Measurements from ENCODE around the gene ARHGAP1. TPM values are rescaled to one million over a fixed set of nuclear protein-coding genes. Genes with fewer than 3 reads are reported as not detected.
A peak's percentile ranks its signal among the peaks of the same experiment; 100 is the strongest.

The ARHGAP1 gene
- total and polyA plus RNA-seq, 2 of the 13 experiments (the other 11 are each of a cell fraction or from before 2014, with no cell fraction given) = 18.6 to 30.3 TPM

DNA sequence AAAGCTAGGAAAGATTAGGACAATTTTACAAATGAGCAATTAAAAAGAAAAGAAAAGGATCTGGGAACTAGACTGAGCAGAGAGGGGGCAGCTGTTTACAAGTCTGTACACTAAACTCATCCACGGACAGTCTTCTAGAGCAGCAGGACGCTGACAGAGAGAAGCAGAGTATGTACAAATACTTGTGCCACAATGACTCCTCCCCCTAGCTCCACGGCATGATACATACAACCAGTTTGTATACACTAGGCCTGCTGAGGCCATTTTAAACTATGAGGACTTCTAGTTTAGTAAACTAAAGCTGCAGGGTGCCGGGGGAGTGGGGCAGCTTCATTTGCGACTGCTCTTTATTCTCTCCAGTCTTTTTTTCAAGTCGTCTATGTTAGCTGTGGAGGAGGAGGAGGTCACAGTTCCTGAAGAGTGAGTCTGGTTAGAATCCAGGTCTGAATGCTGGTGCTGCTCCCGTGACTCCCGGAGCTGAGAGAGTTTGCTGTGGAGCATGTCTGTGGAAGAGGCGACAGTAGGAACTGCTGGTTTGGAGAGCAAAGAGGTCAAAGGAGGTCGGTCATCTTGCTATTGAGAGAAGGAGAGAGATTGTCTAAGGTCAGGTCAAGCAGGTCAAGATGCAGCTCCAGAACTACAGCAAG is 43.4 kb upstream of the ARHGAP1 start (continued):
- peak; percentile 31 for TF ChIP-seq RBFOX2 (IDR thresholded peaks at IDR 0.05; ENCODE audit: low read depth, low read length)
- 0 out of 2 replicates have a peak, but pooled peaks have one; percentile 5 for TF ChIP-seq MIXL1 (CRISPR knock-in tag; IDR thresholded peaks at IDR 0.05)
- peak; percentile 18; the same call in 1 of the 2 replicates for TF ChIP-seq FOXA3 (CRISPR knock-in tag; IDR thresholded peaks at IDR 0.05)
- no peak for TF ChIP-seq ZNF616 (CRISPR knock-in tag; IDR thresholded peaks at IDR 0.05; ENCODE audit: low read depth)
- TF ChIP-seq SIX1 (CRISPR knock-in tag; IDR thresholded peaks at IDR 0.05; ENCODE audit: borderline replicate concordance) = no peak
- no peak for TF ChIP-seq ZSCAN5A (CRISPR knock-in tag; IDR thresholded peaks at IDR 0.05; ENCODE audit: borderline replicate concordance)
- TF ChIP-seq ZNF530 (CRISPR knock-in tag; IDR thresholded peaks at IDR 0.05; ENCODE audit: low read depth) = no peak
- peak; percentile 61 for TF ChIP-seq U2AF1 (optimal IDR thresholded peaks at IDR 0.05; ENCODE audit: low read depth, low read length)

- BruUV-seq (replicated peaks) = no TSS peak
- 100% methylated on average over 2 of the region's 2 CpGs for WGBS (ENCODE audit: low lambda C conversion rate)
- in situ Hi-C loops (cut with HindIII; ENCODE audit: extremely low pct_ligation_motif_present, low pct_unique_long_range_greater_than_20kb) = no loop called here
- Histone ChIP-seq H3K9me3 (ENCODE audit: low read length) (no peaks in the 10 kb centered on the region), H2AFZ (ENCODE audit: low read length) (no peak overlapping the region), H4K20me1 (ENCODE audit: insufficient read depth, low read length) (peaks cover 23% of the 10 kb centered on the region), H3K36me3 (replicated peaks in 1 of 2; ENCODE audit: control insufficient read depth in 1 of 2, insufficient read depth in 2 of 2, low read length in 2 of 2) (peaks cover 31 to 57% of the 10 kb centered on the region in 2 experiments), H3K9ac (ENCODE audit: insufficient read depth, low read depth, low read length) (no peak overlapping the region), H3K4me2 (ENCODE audit: low read depth, low read length) (no peak overlapping the region), H3K4me1 (ENCODE audit: insufficient read depth, low read length) (no peaks in the 10 kb centered on the region), H3K27me3 (ENCODE audit: control insufficient read depth in 1 of 2, insufficient read depth in 2 of 2, low read length in 2 of 2) (no peaks in the 10 kb centered on the region), H3K4me3 (replicated peaks in 1 of 3; ENCODE audit: insufficient read depth in 1 of 3, low read depth in 2 of 3, low read length in 3 of 3) (no peak overlapping the region), H3K79me2 (ENCODE audit: insufficient read depth, low read length) (peaks cover 3% of the 10 kb centered on the region), H3K27ac (ENCODE audit: extremely low read length, insufficient read depth, low read length) (no peak overlapping the region)
- DNase-seq (ENCODE audit: low spot score) = no peak
- ChIA-PET POLR2A (interaction anchor here (1.4 to 4.8 kb wide), 8 partner anchors 8 to 68 kb away, joined by 3 to 38 read pairs (median 8); partner anchors contain the start of genes ARHGAP1, F2 and ZNF408), CTCF (ENCODE audit: low intra/inter-chr PET ratio, low total read pairs) (no interaction called here)
- intact Hi-C loops (cut with micrococcal nuclease; ENCODE audit: unreplicated experiment) = no loop called here
- ATAC-seq = no peak
- FAIRE-seq = no peak
- TF ChIP-seq ZNF724P (CRISPR knock-in tag; IDR thresholded peaks at IDR 0.05; ENCODE audit: borderline replicate concordance) (no peak), ATF5 (CRISPR knock-in tag; IDR thresholded peaks at IDR 0.05; ENCODE audit: low read depth) (no peak), FOXM1 (CRISPR knock-in tag; IDR thresholded peaks at IDR 0.05) (no peak), ZNF720 (CRISPR knock-in tag; IDR thresholded peaks at IDR 0.05) (no peak), SNRNP70 (IDR thresholded peaks at IDR 0.05; ENCODE audit: low read depth, low read length) (no peak), ZC3H13 (CRISPR knock-in tag; IDR thresholded peaks at IDR 0.05) (peak; percentile 66; the same call in 1 of the 2 replicates), RBM22 (optimal IDR thresholded peaks at IDR 0.05; ENCODE audit: low read length) (peak; percentile 96)
- TF ChIP-seq, protein P1, sequence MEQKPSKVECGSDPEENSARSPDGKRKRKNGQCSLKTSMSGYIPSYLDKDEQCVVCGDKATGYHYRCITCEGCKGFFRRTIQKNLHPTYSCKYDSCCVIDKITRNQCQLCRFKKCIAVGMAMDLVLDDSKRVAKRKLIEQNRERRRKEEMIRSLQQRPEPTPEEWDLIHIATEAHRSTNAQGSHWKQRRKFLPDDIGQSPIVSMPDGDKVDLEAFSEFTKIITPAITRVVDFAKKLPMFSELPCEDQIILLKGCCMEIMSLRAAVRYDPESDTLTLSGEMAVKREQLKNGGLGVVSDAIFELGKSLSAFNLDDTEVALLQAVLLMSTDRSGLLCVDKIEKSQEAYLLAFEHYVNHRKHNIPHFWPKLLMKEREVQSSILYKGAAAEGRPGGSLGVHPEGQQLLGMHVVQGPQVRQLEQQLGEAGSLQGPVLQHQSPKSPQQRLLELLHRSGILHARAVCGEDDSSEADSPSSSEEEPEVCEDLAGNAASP (CRISPR knock-in tag; IDR thresholded peaks at IDR 0.05; ENCODE audit: borderline replicate concordance) = no peak
- TF ChIP-seq, protein P2, sequence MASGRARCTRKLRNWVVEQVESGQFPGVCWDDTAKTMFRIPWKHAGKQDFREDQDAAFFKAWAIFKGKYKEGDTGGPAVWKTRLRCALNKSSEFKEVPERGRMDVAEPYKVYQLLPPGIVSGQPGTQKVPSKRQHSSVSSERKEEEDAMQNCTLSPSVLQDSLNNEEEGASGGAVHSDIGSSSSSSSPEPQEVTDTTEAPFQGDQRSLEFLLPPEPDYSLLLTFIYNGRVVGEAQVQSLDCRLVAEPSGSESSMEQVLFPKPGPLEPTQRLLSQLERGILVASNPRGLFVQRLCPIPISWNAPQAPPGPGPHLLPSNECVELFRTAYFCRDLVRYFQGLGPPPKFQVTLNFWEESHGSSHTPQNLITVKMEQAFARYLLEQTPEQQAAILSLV (CRISPR knock-in tag; IDR thresholded peaks at IDR 0.05; ENCODE audit: borderline replicate concordance) = no peak
- TF ChIP-seq, protein P3, sequence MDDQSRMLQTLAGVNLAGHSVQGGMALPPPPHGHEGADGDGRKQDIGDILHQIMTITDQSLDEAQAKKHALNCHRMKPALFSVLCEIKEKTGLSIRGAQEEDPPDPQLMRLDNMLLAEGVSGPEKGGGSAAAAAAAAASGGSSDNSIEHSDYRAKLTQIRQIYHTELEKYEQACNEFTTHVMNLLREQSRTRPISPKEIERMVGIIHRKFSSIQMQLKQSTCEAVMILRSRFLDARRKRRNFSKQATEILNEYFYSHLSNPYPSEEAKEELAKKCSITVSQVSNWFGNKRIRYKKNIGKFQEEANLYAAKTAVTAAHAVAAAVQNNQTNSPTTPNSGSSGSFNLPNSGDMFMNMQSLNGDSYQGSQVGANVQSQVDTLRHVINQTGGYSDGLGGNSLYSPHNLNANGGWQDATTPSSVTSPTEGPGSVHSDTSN (CRISPR knock-in tag; IDR thresholded peaks at IDR 0.05; ENCODE audit: borderline replicate concordance) = no peak
These were observed 42.6 kb upstream of the ARHGAP1 start for GRCh38 chr11:46743043-46743442.

All from HepG2 (cell line).